ENCODE measurements around the gene DBP.

The DBP gene

DNA sequence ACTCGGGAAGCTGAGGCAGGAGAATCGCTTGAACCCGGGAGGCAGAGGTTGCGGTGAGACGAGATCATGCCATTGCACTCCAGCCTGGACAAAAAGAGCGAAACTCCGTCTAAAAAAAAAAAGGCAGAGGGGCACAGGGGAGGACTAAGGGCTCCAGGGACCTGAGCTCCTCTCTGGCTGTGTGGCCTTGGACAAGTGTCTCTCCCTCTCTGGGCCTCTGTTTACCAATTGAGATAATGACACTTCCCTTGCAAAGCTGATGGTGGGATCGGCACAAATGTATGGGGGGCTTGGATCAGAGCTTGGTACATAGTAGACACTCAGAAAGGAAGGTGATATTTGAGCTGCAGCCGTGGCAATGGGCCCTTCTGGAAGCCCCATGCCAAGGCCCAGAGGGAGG lies 42.0 kb downstream of the DBP start:
- no peaks in the 10 kb centered on the region for H3K79me2 ChIP-seq (ENCODE audit: control insufficient read depth, insufficient read depth, low read length, unreplicated experiment)
- no peaks in the 10 kb centered on the region for H3K27me3 ChIP-seq (ENCODE audit: insufficient read depth, low read length)
- H3K4me1 ChIP-seq (ENCODE audit: control insufficient read depth, insufficient read depth, low read length, unreplicated experiment), result no peaks in the 10 kb centered on the region
- no peaks in the 10 kb centered on the region for H3K36me3 ChIP-seq (ENCODE audit: insufficient read depth, low read length)
- no peak overlapping the region for H2AFZ ChIP-seq (ENCODE audit: low read length, unreplicated experiment)
- no peak overlapping the region for H3K4me3 ChIP-seq (ENCODE audit: low read depth, low read length)
- H3K27ac ChIP-seq (ENCODE audit: low read depth, low read length), result no peak overlapping the region

DNA sequence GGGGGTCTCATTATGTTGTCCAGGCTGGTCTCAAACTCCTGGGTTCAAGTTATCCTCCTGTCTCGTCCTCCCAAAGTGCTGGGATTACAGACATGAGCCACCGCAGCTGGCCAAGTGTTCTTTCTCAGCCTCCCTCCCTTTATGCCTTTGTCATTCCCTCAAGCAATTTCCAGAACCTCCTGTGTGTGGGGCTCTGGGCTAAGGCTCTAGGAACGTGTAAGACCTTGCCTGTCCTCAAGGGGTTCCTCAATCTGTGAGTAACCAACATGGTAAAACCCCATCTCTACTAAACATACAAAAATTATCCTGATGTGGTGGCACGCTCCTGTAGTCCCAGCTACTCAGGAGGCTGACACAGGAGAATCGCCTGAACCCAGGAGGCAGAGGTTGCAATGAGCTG lies 46.2 kb downstream of the DBP start:
- no peaks in the 10 kb centered on the region for H3K4me1 ChIP-seq (ENCODE audit: control insufficient read depth, insufficient read depth, low read length, unreplicated experiment)
- H3K27ac ChIP-seq (ENCODE audit: low read depth, low read length), result no peak overlapping the region
- H2AFZ ChIP-seq (ENCODE audit: low read length, unreplicated experiment), result no peak overlapping the region
- no peaks in the 10 kb centered on the region for H3K79me2 ChIP-seq (ENCODE audit: control insufficient read depth, insufficient read depth, low read length, unreplicated experiment)
- H3K36me3 ChIP-seq (ENCODE audit: insufficient read depth, low read length), result no peaks in the 10 kb centered on the region
- H3K27me3 ChIP-seq (ENCODE audit: insufficient read depth, low read length), result no peaks in the 10 kb centered on the region
- H3K4me3 ChIP-seq (ENCODE audit: low read depth, low read length), result no peak overlapping the region

DNA sequence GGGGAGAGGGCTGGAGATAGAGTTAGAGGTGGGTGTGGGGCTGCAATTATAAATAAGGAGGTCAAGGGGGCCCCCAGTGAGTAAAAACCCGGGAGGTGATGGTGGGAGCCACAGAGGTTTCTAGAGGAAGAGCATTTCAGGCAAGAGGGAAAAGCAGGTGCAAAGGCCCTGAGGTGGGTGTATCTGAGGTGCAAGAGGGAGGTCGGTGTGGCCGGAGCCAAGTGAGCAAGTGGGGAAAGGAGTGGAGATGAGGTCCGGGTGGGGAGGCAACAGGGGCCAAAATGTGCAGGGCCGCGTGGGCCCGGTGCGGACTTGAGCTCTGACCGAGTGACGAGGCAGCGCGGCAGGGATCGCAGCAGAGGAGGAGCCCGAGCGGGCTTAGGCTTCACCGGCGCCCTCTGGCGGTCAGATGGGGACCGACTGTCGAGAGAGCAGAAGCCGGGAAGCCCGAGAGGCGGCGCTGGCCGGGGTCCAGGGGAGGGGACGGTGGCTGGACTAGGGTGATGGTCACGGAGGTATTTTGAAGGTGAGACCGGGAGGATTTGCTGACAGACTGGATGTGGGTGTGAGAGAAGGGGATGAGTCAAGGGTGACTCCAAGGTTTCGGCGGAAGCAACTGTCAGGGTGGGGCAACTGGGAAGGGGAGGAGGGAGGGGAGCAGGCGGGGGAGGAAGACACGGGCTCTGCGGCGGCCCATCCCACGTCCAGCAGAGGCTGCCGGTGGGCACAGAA lies 48.3 kb downstream of the DBP start:
- H3K4me1 ChIP-seq (ENCODE audit: control insufficient read depth, insufficient read depth, low read length, unreplicated experiment), result peaks cover 3% of the 10 kb centered on the region
- no peak overlapping the region for H3K27ac ChIP-seq (ENCODE audit: low read depth, low read length)
- H3K27me3 ChIP-seq (ENCODE audit: insufficient read depth, low read length), result no peaks in the 10 kb centered on the region
- H3K36me3 ChIP-seq (ENCODE audit: insufficient read depth, low read length), result no peaks in the 10 kb centered on the region
- H3K79me2 ChIP-seq (ENCODE audit: control insufficient read depth, insufficient read depth, low read length, unreplicated experiment), result no peaks in the 10 kb centered on the region
- peak overlapping the region; percentile 50; the same call in 1 of the 2 replicates for H3K4me3 ChIP-seq (ENCODE audit: low read depth, low read length)
- no peak overlapping the region for H2AFZ ChIP-seq (ENCODE audit: low read length, unreplicated experiment)

DNA sequence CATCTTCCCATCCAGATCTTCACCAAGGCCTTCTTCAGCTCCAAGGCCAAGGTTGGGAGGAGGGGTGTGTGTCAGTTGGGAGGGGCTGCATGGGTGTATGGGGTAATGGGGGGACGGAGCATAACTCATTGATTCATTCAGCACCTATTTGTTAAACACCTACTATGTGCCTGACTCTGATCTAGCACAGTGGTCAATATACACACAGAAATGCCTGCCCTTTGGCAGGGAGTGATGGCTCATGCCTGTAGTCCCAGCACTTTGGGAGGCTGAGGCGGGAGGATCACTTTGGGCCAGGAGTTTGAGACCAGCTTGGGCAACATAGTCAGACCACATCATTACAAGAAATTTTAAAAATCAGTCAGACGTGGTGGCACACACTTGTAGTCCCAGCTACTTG lies 49.8 kb downstream of the DBP start:
- Histone ChIP-seq H2AFZ (ENCODE audit: low read length, unreplicated experiment) (no peak overlapping the region), H3K36me3 (ENCODE audit: insufficient read depth, low read length) (no peaks in the 10 kb centered on the region), H3K4me1 (ENCODE audit: control insufficient read depth, insufficient read depth, low read length, unreplicated experiment) (peaks cover 3% of the 10 kb centered on the region), H3K27me3 (ENCODE audit: insufficient read depth, low read length) (no peaks in the 10 kb centered on the region), H3K4me3 (ENCODE audit: low read depth, low read length) (no peak overlapping the region), H3K79me2 (ENCODE audit: control insufficient read depth, insufficient read depth, low read length, unreplicated experiment) (no peaks in the 10 kb centered on the region), H3K27ac (ENCODE audit: low read depth, low read length) (no peak overlapping the region)

DNA sequence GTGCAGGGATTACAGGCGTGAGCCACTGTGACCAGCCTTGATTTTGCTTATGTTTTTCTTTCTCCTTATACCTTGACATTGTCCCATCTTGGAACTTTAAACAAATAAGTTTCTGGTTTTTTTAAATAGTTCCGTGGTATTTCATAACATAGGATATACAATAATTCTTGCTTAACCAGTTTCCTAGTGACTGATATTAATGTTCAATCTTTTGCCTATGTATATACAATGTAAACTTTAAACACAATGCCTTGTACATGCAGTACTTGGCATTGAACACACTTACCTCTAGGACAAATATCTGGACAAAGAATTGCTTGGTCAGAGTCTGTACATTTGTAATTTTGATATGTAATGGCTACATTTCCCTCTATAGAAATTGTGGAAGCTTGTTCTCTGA lies 55.0 kb downstream of the DBP start:
- H3K4me3 ChIP-seq (ENCODE audit: low read depth, low read length), result no peak overlapping the region
- no peak overlapping the region for H3K27ac ChIP-seq (ENCODE audit: low read depth, low read length)
- peaks cover 3% of the 10 kb centered on the region for H3K4me1 ChIP-seq (ENCODE audit: control insufficient read depth, insufficient read depth, low read length, unreplicated experiment)
- H3K27me3 ChIP-seq (ENCODE audit: insufficient read depth, low read length), result no peaks in the 10 kb centered on the region
- no peaks in the 10 kb centered on the region for H3K36me3 ChIP-seq (ENCODE audit: insufficient read depth, low read length)
- H3K79me2 ChIP-seq (ENCODE audit: control insufficient read depth, insufficient read depth, low read length, unreplicated experiment), result no peaks in the 10 kb centered on the region
- no peak overlapping the region for H2AFZ ChIP-seq (ENCODE audit: low read length, unreplicated experiment)

All from ACC112 (cell line).